Upper lobe of left lung (tissue), 6 donors: ENCODE data around the gene FEZ2. TPM values are rescaled to one million over a fixed set of nuclear protein-coding genes. Genes with fewer than 3 reads are reported as not detected.

Experiments
- ATAC-seq, 2 donors: fragments of 200-7000 bp; cut with Tn5 transposase; one replicate each; pipeline ENCODE4 v1.9.1; 2022; ENCODE audit warnings: mild to moderate bottlenecking in 2 of 2, moderate library complexity in 2 of 2; ENCODE audit not compliant: low FRiP score in 2 of 2
- DNase-seq, 2 donors: peaks; one replicate each; pipeline ENCODE4 v3.0.0-alpha.2; 2019 to 2020
- H3K27ac ChIP-seq, 4 donors: fragments of 200-600 bp; sonication (generic); one replicate each; pipeline ENCODE4 v1.5.1; 2016 to 2019
- H3K27me3 ChIP-seq, 4 donors: fragments of 200-600 bp; sonication (generic); one replicate each; pipeline ENCODE4 v1.5.1; 2017 to 2019
- H3K36me3 ChIP-seq, 4 donors: fragments of 200-600 bp; sonication (generic); one replicate each; pipeline ENCODE4 v1.5.1; 2016 to 2019
- H3K4me1 ChIP-seq, 4 donors: fragments of 200-600 bp; sonication (generic); one replicate each; pipeline ENCODE4 v1.5.1; 2018 to 2019
- H3K4me3 ChIP-seq, 4 donors: fragments of 200-600 bp; sonication (generic); one replicate each; pipeline ENCODE4 v1.5.1; 2017 to 2019; ENCODE audit warnings: mild to moderate bottlenecking in 2 of 4, moderate library complexity in 1 of 4
- H3K9me3 ChIP-seq, 4 donors: fragments of 200-600 bp; sonication (generic); one replicate each; pipeline ENCODE4 v1.5.1; 2018 to 2019
- EP300 ChIP-seq, 4 donors: sonication (generic); formaldehyde crosslinking; IDR thresholded peaks; one replicate each; pipeline ENCODE4 v1.5.1; 2017; ENCODE audit warnings: antibody characterized with exemption in 4 of 4, control low read depth in 2 of 4
- POLR2A ChIP-seq, 4 donors: fragments of 450-650 bp; IDR thresholded peaks; one replicate each; pipeline ENCODE4 v1.5.1; 2016 to 2017; ENCODE audit warnings: antibody characterized with exemption in 4 of 4, mild to moderate bottlenecking in 2 of 4
- POLR2AphosphoS5 ChIP-seq, 2 donors: sonication (generic); formaldehyde crosslinking; IDR thresholded peaks; one replicate each; pipeline ENCODE4 v1.5.1; 2017; ENCODE audit warnings: antibody characterized with exemption in 2 of 2
- WGBS, 2 donors: methylation state at CpG; one replicate each; pipeline ENCODE4 v1.1.5; 2017 to 2018; 5-methylcytosine and 5-hydroxymethylcytosine counted together
- total RNA-seq, 6 donors: library from RNA; depleted of rRNA in 4 of 6; stranded (reverse); fragments of >200 nt in 4 of 6; gene quantifications; one replicate each; pipeline versions ENCODE4 v1.1.0 to v1.2.1, GENCODE V29; 2016 to 2021
- TF ChIP-seq, protein P1 (sequence below), 6 experiments: fragments of 450-650 bp in 4 of 6; fragments of 200-600 bp in 2 of 6; sonication (generic) in 2 of 6; IDR thresholded peaks; one replicate each; pipeline ENCODE4 v1.5.1; 2016 to 2019; ENCODE audit warnings: antibody characterized with exemption in 6 of 6
- donor health status: DM: no; HTN: no; CAD: no; lungs with moderate emphysema.
- donor health status: DM: no; HTN: yes; CAD: no; lungs with severe emphysema.

The FEZ2 gene
- total RNA-seq, 6 donors from 2014 or later = 38.2 to 81.1 (median 43.1) TPM

DNA sequence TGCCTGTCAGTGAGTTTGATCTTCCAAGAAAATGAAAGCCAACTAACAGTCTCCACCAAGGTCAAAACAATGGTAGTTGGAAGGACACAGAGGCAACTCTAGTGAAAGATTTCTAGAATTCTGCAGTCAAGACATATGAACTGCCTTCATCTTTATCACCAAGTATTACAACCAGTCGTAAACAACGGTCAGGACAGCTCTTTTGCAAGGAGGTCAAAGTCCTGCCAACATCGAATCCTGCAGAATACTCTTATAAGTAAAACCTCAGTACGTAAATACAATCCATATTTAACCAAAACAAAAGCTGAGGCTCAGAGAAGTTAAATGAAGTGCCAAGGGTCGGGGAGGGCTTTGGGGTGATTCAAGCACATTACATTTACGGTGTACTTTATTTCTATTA lies 3.1 kb downstream of the FEZ2 start:
- WGBS, 2 donors = 90 to 91% methylated on average over 6 of the region's 6 CpGs
- H3K27me3 ChIP-seq = no peaks in the 10 kb centered on the region
- H3K4me3 ChIP-seq = no peak overlapping the region
- DNase-seq (no peak), ATAC-seq (no peak)
- peaks cover 0 to 11% (median 3%) of the 10 kb centered on the region in 4 donors for H3K36me3 ChIP-seq
- TF ChIP-seq, protein P1, sequence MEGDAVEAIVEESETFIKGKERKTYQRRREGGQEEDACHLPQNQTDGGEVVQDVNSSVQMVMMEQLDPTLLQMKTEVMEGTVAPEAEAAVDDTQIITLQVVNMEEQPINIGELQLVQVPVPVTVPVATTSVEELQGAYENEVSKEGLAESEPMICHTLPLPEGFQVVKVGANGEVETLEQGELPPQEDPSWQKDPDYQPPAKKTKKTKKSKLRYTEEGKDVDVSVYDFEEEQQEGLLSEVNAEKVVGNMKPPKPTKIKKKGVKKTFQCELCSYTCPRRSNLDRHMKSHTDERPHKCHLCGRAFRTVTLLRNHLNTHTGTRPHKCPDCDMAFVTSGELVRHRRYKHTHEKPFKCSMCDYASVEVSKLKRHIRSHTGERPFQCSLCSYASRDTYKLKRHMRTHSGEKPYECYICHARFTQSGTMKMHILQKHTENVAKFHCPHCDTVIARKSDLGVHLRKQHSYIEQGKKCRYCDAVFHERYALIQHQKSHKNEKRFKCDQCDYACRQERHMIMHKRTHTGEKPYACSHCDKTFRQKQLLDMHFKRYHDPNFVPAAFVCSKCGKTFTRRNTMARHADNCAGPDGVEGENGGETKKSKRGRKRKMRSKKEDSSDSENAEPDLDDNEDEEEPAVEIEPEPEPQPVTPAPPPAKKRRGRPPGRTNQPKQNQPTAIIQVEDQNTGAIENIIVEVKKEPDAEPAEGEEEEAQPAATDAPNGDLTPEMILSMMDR (IDR thresholded peaks at IDR 0.05) = no peak
- no peak for TF ChIP-seq EP300 (IDR thresholded peaks at IDR 0.05)
- TF ChIP-seq POLR2A (IDR thresholded peaks at IDR 0.05) = no peak
- TF ChIP-seq POLR2AphosphoS5 (IDR thresholded peaks at IDR 0.05) = no peak
- no peak overlapping the region for H3K27ac ChIP-seq
- H3K4me1 ChIP-seq = peaks cover 19 to 27% (median 21%) of the 10 kb centered on the region in 4 donors
- H3K9me3 ChIP-seq = no peaks in the 10 kb centered on the region

DNA sequence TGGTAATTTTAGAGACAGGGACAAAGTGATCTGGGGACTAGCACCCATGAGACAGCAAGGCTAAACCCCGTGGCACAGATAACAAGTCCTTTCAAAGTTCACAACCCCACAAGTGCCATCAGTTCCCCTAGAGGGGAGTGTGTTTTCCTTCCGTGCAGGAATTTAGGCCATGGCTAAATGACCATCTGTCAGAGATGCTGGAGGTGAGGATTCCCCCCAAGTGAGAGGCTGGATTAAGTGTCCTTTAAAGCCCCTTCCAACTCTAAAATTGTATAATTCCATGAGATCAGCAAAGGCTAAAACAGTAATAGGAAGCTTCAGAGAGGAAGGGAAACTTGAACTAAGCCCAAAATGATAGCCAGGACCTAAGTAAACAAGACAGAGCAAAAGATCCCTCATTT lies 8.7 kb downstream of the FEZ2 start:
- WGBS, 2 donors = 30 to 61% methylated on average over 2 of the region's 2 CpGs
- no peak for ATAC-seq

DNA sequence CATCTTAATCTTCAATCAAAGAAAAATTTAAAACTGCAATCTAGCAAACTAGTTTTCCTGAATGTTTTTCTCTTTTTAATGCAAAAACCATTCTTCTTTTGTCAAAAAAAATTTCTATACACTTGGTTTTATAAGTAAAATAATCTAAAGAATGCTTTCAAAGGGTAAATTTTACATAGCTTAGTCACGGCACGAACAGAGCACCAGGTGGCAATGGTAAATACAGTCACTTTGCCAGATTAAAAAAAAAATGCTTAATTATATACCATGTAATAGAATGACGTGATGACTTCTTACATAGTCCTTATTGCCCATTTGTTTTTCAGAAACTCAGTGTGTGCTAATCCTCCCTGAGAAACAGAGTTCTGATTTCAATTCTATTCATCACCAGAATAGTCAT lies 10.4 kb downstream of the FEZ2 start:
- H3K4me1 ChIP-seq = peaks cover 0 to 7% (median 4%) of the 10 kb centered on the region in 4 donors
- no peak for TF ChIP-seq POLR2AphosphoS5 (IDR thresholded peaks at IDR 0.05)
- TF ChIP-seq, protein P1 (IDR thresholded peaks at IDR 0.05) = no peak
- TF ChIP-seq EP300 (IDR thresholded peaks at IDR 0.05) = no peak
- no peak for TF ChIP-seq POLR2A (IDR thresholded peaks at IDR 0.05)
- H3K27ac ChIP-seq = no peak overlapping the region
- WGBS, 2 donors = 88 to 93% methylated on average over 3 of the region's 3 CpGs
- DNase-seq = no peak
- H3K4me3 ChIP-seq = no peak overlapping the region
- ATAC-seq = no peak
- H3K36me3 ChIP-seq = peaks cover 0 to 55% (median 5%) of the 10 kb centered on the region in 4 donors
- no peaks in the 10 kb centered on the region for H3K27me3 ChIP-seq
- no peaks in the 10 kb centered on the region for H3K9me3 ChIP-seq

More for the DNA sequence above, 8.7 kb downstream of the FEZ2 start:
- Histone ChIP-seq H3K27ac (no peak overlapping the region), H3K4me1 (peaks cover 0 to 7% (median 1%) of the 10 kb centered on the region in 4 donors), H3K36me3 (peaks cover 0 to 44% (median 5%) of the 10 kb centered on the region in 4 donors), H3K4me3 (no peak overlapping the region), H3K27me3 (no peaks in the 10 kb centered on the region), H3K9me3 (no peaks in the 10 kb centered on the region)
- TF ChIP-seq, protein P1 (IDR thresholded peaks at IDR 0.05) = no peak
- TF ChIP-seq EP300 (IDR thresholded peaks at IDR 0.05) (no peak), POLR2A (IDR thresholded peaks at IDR 0.05) (no peak), POLR2AphosphoS5 (IDR thresholded peaks at IDR 0.05) (no peak)
- DNase-seq = no peak

DNA sequence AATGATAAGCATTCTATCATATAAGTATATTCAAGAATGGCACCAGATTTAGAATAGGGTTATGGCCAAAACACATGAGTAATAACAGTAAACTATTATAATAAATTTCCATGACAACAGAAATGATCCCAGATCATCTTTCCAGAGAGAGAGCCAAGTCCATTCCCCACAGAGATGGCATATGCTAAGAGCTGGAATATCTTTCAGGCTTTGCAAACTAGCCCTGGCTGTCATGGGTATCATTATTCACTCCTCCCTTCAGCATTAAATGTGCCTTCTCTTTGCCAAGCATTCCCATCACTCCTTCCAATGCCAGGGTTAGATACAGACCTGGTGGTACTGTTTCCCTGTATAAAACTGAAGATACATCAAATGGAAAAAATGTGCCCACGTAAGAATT lies 10.9 kb downstream of the FEZ2 start:
- Histone ChIP-seq H3K36me3 (peaks cover 0 to 59% (median 6%) of the 10 kb centered on the region in 4 donors), H3K9me3 (no peaks in the 10 kb centered on the region), H3K27me3 (no peaks in the 10 kb centered on the region), H3K4me3 (no peak overlapping the region), H3K27ac (no peak overlapping the region), H3K4me1 (peaks cover 3 to 7% (median 4%) of the 10 kb centered on the region in 4 donors)
- ATAC-seq (no peak), DNase-seq (no peak)
- 94 to 100% methylated on average over 1 of the region's 1 CpG for WGBS, 2 donors
- TF ChIP-seq EP300 (IDR thresholded peaks at IDR 0.05) (no peak), POLR2A (IDR thresholded peaks at IDR 0.05) (no peak), POLR2AphosphoS5 (IDR thresholded peaks at IDR 0.05) (no peak)
- TF ChIP-seq, protein P1 (IDR thresholded peaks at IDR 0.05) = no peak

DNA sequence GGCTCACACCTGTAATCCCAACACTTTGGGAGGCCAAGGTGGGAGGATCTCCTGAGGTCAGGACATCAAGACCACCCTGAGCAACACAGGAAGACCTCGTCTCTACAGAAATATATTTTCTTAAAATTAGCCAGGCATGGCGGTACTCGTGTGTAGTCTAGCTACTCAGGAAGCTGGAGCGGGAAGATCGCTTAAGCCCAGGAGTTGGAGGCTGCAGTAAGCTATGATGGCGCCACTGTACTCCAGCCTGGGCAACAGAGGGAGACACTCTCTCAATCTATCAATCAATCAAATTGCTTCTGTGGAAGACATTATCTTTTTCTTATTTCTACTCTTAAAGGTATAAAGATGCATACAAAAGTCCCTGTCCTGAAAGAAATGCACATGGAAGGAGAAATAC lies 11.3 kb downstream of the FEZ2 start:
- no peak for DNase-seq
- Histone ChIP-seq H3K9me3 (no peaks in the 10 kb centered on the region), H3K27me3 (no peaks in the 10 kb centered on the region), H3K4me3 (no peak overlapping the region), H3K27ac (no peak overlapping the region), H3K4me1 (peaks cover 0 to 7% (median 4%) of the 10 kb centered on the region in 4 donors), H3K36me3 (peaks cover 0 to 64% (median 8%) of the 10 kb centered on the region in 4 donors)
- TF ChIP-seq POLR2AphosphoS5 (IDR thresholded peaks at IDR 0.05) (no peak), EP300 (IDR thresholded peaks at IDR 0.05) (no peak), POLR2A (IDR thresholded peaks at IDR 0.05) (no peak)
- TF ChIP-seq, protein P1 (IDR thresholded peaks at IDR 0.05) = no peak
- no peak for ATAC-seq
- WGBS, 2 donors = 96% methylated on average over 6 of the region's 6 CpGs
